Spleen (tissue), 7 donors: ENCODE data around the gene TJP1.

ENCODE experiments used
- POLR2A ChIP-seq, 3 donors: fragments of 450-650 bp; IDR thresholded peaks; one replicate each; pipeline ENCODE4 v1.5.1; 2017; ENCODE audit warnings: antibody characterized with exemption in 3 of 3, mild to moderate bottlenecking in 1 of 3
- TF ChIP-seq, protein P1 (sequence below), 11 experiments: fragments of 200-600 bp in 7 of 11; fragments of 450-650 bp in 4 of 11; sonication (generic) in 4 of 11; IDR thresholded peaks in 8 of 11; conservative IDR thresholded peaks in 3 of 11; 1 replicate in 7 of 11; 2 replicates in 4 of 11; pipeline versions ENCODE4 v1.4.0 to v1.8.0; 2016 to 2021; ENCODE audit warnings: antibody characterized with exemption in 11 of 11, inconsistent platforms in 4 of 11, mild to moderate bottlenecking in 1 of 11
- donor health status: DM: no; HTN: no; CAD: no; lungs with moderate emphysema.
- donor health status: DM: no; HTN: no; CAD: no.
- donor health status: DM: no; HTN: no; CAD: no.

DNA sequence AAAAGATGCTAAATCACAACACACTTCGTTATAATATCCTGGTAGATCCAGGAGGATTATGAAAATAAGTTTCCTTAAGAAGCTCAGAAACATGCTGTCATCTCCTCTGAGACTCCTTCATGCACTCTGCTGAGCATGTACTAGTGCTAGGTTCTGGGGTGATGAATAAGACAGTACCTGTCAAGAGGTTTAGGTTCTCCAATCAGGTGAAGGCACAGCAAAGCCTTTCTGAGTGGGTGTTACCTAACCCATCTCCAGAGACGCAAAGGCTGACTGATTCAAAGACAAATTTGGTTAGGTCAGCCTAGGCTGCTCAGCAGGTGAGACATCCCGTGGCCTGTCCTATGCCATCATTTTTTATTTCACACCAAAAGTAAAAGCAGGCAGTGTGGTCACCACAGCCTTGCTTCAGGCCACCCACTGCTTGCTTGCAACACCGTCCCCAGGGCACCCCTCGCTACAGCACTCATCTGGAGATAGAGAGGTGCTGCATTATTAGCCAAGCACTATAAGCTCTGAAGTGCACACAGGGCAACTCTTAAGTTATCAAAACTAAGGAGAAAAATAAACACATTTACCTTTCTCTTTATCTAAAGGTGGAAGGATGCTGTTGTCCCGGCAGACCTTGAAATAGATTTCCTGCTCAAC lies 117.2 kb downstream of the TJP1 start:
- TF ChIP-seq, protein P1, sequence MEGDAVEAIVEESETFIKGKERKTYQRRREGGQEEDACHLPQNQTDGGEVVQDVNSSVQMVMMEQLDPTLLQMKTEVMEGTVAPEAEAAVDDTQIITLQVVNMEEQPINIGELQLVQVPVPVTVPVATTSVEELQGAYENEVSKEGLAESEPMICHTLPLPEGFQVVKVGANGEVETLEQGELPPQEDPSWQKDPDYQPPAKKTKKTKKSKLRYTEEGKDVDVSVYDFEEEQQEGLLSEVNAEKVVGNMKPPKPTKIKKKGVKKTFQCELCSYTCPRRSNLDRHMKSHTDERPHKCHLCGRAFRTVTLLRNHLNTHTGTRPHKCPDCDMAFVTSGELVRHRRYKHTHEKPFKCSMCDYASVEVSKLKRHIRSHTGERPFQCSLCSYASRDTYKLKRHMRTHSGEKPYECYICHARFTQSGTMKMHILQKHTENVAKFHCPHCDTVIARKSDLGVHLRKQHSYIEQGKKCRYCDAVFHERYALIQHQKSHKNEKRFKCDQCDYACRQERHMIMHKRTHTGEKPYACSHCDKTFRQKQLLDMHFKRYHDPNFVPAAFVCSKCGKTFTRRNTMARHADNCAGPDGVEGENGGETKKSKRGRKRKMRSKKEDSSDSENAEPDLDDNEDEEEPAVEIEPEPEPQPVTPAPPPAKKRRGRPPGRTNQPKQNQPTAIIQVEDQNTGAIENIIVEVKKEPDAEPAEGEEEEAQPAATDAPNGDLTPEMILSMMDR (IDR thresholded peaks at IDR 0.05 in 8 of 11, conservative IDR thresholded peaks at IDR 0.05 in 3 of 11) = no peak
- TF ChIP-seq POLR2A (IDR thresholded peaks at IDR 0.05) = no peak
